Natural killer cell (primary cell): ENCODE results near the gene CCNK. TPM values are rescaled to one million over a fixed set of nuclear protein-coding genes. Genes with fewer than 3 reads are reported as not detected.

Source experiments
- ATAC-seq, 3 donors: fragments of 150-1000 bp in 2 of 3; fragments of 200-7000 bp in 1 of 3; cut with Tn5 transposase; 1 replicate in 1 of 3; 2 replicates in 2 of 3; pipeline ENCODE4 v1.10.0; 2021; ENCODE audit warnings: mild to moderate bottlenecking in 2 of 3, moderate library complexity in 2 of 3
- DNase-seq, 2 donors: peaks; one replicate each; pipeline versions ENCODE4 v3.0.0 to v3.0.0-alpha.2; 2013 to 2021; ENCODE audit warnings: mixed read lengths in 1 of 2
- H3K27ac ChIP-seq: one replicate; pipeline ENCODE4 v1.5.1; 2013; ENCODE audit warnings: mild to moderate bottlenecking, low read length
- H3K27me3 ChIP-seq: one replicate; pipeline ENCODE4 v1.6.1; 2013; ENCODE audit warnings: low read length; ENCODE audit not compliant: control insufficient read depth, insufficient read depth
- H3K36me3 ChIP-seq: one replicate; pipeline ENCODE4 v1.6.1; 2013; ENCODE audit warnings: low read length; ENCODE audit not compliant: control insufficient read depth, insufficient read depth
- H3K4me1 ChIP-seq: one replicate; pipeline ENCODE4 v1.6.1; 2013; ENCODE audit warnings: low read length; ENCODE audit not compliant: control insufficient read depth, insufficient read depth
- H3K4me3 ChIP-seq: one replicate; pipeline ENCODE4 v1.5.1; 2013; ENCODE audit warnings: low read length
- H3K9me3 ChIP-seq: one replicate; pipeline ENCODE4 v1.6.1; 2013; ENCODE audit warnings: low read length; ENCODE audit not compliant: control insufficient read depth, insufficient read depth
- H3K27ac Mint-ChIP-seq, 2 donors: one replicate each; pipeline ENCODE4 v1.8.0; 2022; ENCODE audit warnings: mild to moderate bottlenecking in 2 of 2, mixed read lengths in 2 of 2, moderate library complexity in 1 of 2
- H3K27me3 Mint-ChIP-seq, 2 donors: one replicate each; pipeline ENCODE4 v1.8.0; 2022; ENCODE audit warnings: low read depth in 2 of 2, mixed read lengths in 2 of 2
- H3K36me3 Mint-ChIP-seq: one replicate; pipeline ENCODE4 v1.8.0; 2022; ENCODE audit warnings: mixed read lengths
- H3K4me1 Mint-ChIP-seq, 2 donors: one replicate each; pipeline ENCODE4 v1.8.0; 2022; ENCODE audit warnings: mixed read lengths in 2 of 2
- H3K4me3 Mint-ChIP-seq: one replicate; pipeline ENCODE4 v1.8.0; 2022; ENCODE audit warnings: mild to moderate bottlenecking, moderate library complexity, mixed read lengths
- H3K9me3 Mint-ChIP-seq, 2 donors: one replicate each; pipeline ENCODE4 v1.8.0; 2022; ENCODE audit warnings: mixed read lengths in 2 of 2
- CTCF ChIP-seq: fragments of 200-600 bp; IDR thresholded peaks from one replicate; pipeline ENCODE4 v1.8.0; 2022; ENCODE audit warnings: antibody characterized with exemption
- WGBS: methylation state at CpG from one replicate; pipeline ENCODE4 v1.1.7; 2013; ENCODE audit warnings: missing lambda C conversion rate; ENCODE audit not compliant: insufficient coverage; 5-methylcytosine and 5-hydroxymethylcytosine counted together
- intact Hi-C: fragments of 100-400 bp; cut with micrococcal nuclease; formaldehyde crosslinking; loops from one replicate; pipeline ENCODE4 v1.14.2; 2022
- total RNA-seq, 4 donors: library from RNA; stranded (reverse); fragments of 120-200 nt in 1 of 4; gene quantifications; one replicate each; pipeline versions ENCODE4 v1.2.3 to v1.2.4, GENCODE V29; 2013 to 2022

The CCNK gene
- total RNA-seq, 3 donors from 2014 or later (not counting 1 experiment from before 2014, with no cell fraction given): 155 to 168 (median 165) TPM

GRCh38 chr14:99559286-99559990 is 78.2 kb downstream of the CCNK start:
- H3K27ac ChIP-seq: no peak overlapping the region
- H3K27me3 ChIP-seq: no peaks in the 10 kb centered on the region
- H3K9me3 Mint-ChIP-seq: no peaks in the 10 kb centered on the region
- no peak overlapping the region for H3K27ac Mint-ChIP-seq
- no peaks in the 10 kb centered on the region for H3K36me3 ChIP-seq
- H3K27me3 Mint-ChIP-seq: peaks cover 0 to 10% of the 10 kb centered on the region in 2 donors
- H3K4me3 Mint-ChIP-seq: no peak overlapping the region
- H3K4me3 ChIP-seq: no peak overlapping the region
- no peak for TF ChIP-seq CTCF
- intact Hi-C loops: no loop called here
- H3K36me3 Mint-ChIP-seq: no peaks in the 10 kb centered on the region
- no peak for ATAC-seq
- 90% methylated on average over 16 of the region's 16 CpGs for WGBS
- H3K4me1 ChIP-seq: no peaks in the 10 kb centered on the region
- no peak for DNase-seq
- H3K4me1 Mint-ChIP-seq: no peaks in the 10 kb centered on the region
- no peaks in the 10 kb centered on the region for H3K9me3 ChIP-seq

GRCh38 chr14:99560403-99560802 is 79.2 kb downstream of the CCNK start:
- no peaks in the 10 kb centered on the region for H3K9me3 ChIP-seq
- Mint-ChIP-seq H3K27me3 (peaks cover 0 to 10% of the 10 kb centered on the region in 2 donors), H3K36me3 (no peaks in the 10 kb centered on the region), H3K4me1 (no peaks in the 10 kb centered on the region), H3K9me3 (no peaks in the 10 kb centered on the region), H3K4me3 (no peak overlapping the region), H3K27ac (no peak overlapping the region)
- no peak for ATAC-seq
- WGBS: 95% methylated on average over 13 of the region's 13 CpGs
- no peak for DNase-seq
- no peak overlapping the region for H3K27ac ChIP-seq
- no peaks in the 10 kb centered on the region for H3K27me3 ChIP-seq
- intact Hi-C loops: no loop called here
- TF ChIP-seq CTCF: no peak
- no peak overlapping the region for H3K4me3 ChIP-seq
- H3K4me1 ChIP-seq: no peaks in the 10 kb centered on the region
- H3K36me3 ChIP-seq: no peaks in the 10 kb centered on the region

GRCh38 chr14:99560922-99561683 is 79.9 kb downstream of the CCNK start:
- H3K9me3 ChIP-seq: no peaks in the 10 kb centered on the region
- no peaks in the 10 kb centered on the region for H3K36me3 ChIP-seq
- no peaks in the 10 kb centered on the region for H3K4me1 ChIP-seq
- Mint-ChIP-seq H3K9me3 (no peaks in the 10 kb centered on the region), H3K4me1 (no peaks in the 10 kb centered on the region), H3K27ac (no peak overlapping the region), H3K36me3 (no peaks in the 10 kb centered on the region), H3K27me3 (peaks cover 0 to 10% of the 10 kb centered on the region in 2 donors), H3K4me3 (no peak overlapping the region)
- no peaks in the 10 kb centered on the region for H3K27me3 ChIP-seq
- no peak for DNase-seq
- TF ChIP-seq CTCF: no peak
- H3K27ac ChIP-seq: no peak overlapping the region
- ATAC-seq: no peak
- intact Hi-C loops: no loop called here
- no peak overlapping the region for H3K4me3 ChIP-seq
- WGBS: 82% methylated on average over 15 of the region's 15 CpGs
